HepG2 (cell line): ENCODE data around the gene VAMP2. TPM values are rescaled to one million over a fixed set of nuclear protein-coding genes. Genes with fewer than 3 reads are reported as not detected.

Experiments
- FIP1L1 ChIP-seq: fragments of 200-400 bp; formaldehyde crosslinking; IDR thresholded peaks from 2 replicates; pipeline ENCODE4 v1.6.1; 2018; ENCODE audit warnings: low read depth, mild to moderate bottlenecking, low read length, moderate library complexity, borderline replicate concordance; ENCODE audit not compliant: insufficient read depth
- SP140L ChIP-seq: sonication (generic); formaldehyde crosslinking; IDR thresholded peaks from 2 replicates; pipeline ENCODE4 v1.4.0; 2020; ENCODE audit warnings: missing genetic modification reagents, borderline replicate concordance
- TEAD2 ChIP-seq: sonication (generic); formaldehyde crosslinking; IDR thresholded peaks from 2 replicates; pipeline ENCODE4 v1.9.0; 2021; ENCODE audit warnings: missing genetic modification reagents
- ZBTB38 ChIP-seq: sonication (generic); formaldehyde crosslinking; IDR thresholded peaks from 2 replicates; pipeline ENCODE4 v1.5.1; 2020; ENCODE audit warnings: mild to moderate bottlenecking, missing genetic modification reagents
- ZNF317 ChIP-seq: sonication (generic); formaldehyde crosslinking; IDR thresholded peaks from 2 replicates; pipeline ENCODE4 v1.5.0; 2020; ENCODE audit warnings: mild to moderate bottlenecking, missing genetic modification reagents
- ZNF564 ChIP-seq: sonication (generic); formaldehyde crosslinking; IDR thresholded peaks from 2 replicates; pipeline ENCODE4 v1.8.1; 2023; ENCODE audit warnings: mild to moderate bottlenecking, missing genetic modification reagents
- ZNF629 ChIP-seq: sonication (generic); formaldehyde crosslinking; conservative IDR thresholded peaks from 2 replicates; pipeline ENCODE4 v1.5.0; 2020; ENCODE audit warnings: missing genetic modification reagents
- ZSCAN20 ChIP-seq: sonication (generic); formaldehyde crosslinking; IDR thresholded peaks from 2 replicates; pipeline ENCODE4 v1.4.0; 2020; ENCODE audit warnings: missing genetic modification reagents, mild to moderate bottlenecking, borderline replicate concordance
- polyA plus RNA-seq, 8 experiments: library from polyadenylated mRNA; depleted of rRNA in 3 of 8; stranded (reverse) in 7 of 8; unstranded in 1 of 8; fragments of >200 nt; fragmentation: Illumina TruSeq in 4 of 8; extraction: Trizol in 4 of 8; gene quantifications; 2 replicates each; pipeline versions ENCODE4 v1.2.1 to v1.2.3, GENCODE V29; 2011 to 2016; ENCODE audit warnings: low read depth in 4 of 8, missing spikeins in 1 of 8, mixed read lengths in 1 of 8; ENCODE audit not compliant: insufficient read depth in 1 of 8
- total RNA-seq, 5 experiments: library from RNA; depleted of rRNA; stranded (reverse); fragments of >200 nt; fragmentation: Illumina TruSeq; extraction: Trizol; gene quantifications; 2 replicates each; pipeline ENCODE4 v1.2.3, GENCODE V29; 2016; ENCODE audit warnings: low read depth in 1 of 5
- TF ChIP-seq, protein P1 (sequence below): IDR thresholded peaks from 2 replicates; pipeline ENCODE4 v1.6.1; 2012; ENCODE audit warnings: low read depth, low read length, improper control_type of control experiment
- TF ChIP-seq, protein P2 (sequence below): IDR thresholded peaks from 2 replicates; pipeline ENCODE4 v1.6.1; 2016; ENCODE audit warnings: low read depth, borderline replicate concordance
- TF ChIP-seq, protein P3 (sequence below): sonication (generic); formaldehyde crosslinking; IDR thresholded peaks from 2 replicates; pipeline ENCODE4 v1.9.0; 2021; ENCODE audit warnings: missing genetic modification reagents, borderline replicate concordance
- TF ChIP-seq, protein P4 (sequence below): sonication (generic); formaldehyde crosslinking; IDR thresholded peaks from 2 replicates; pipeline ENCODE4 v1.4.0; 2020; ENCODE audit warnings: missing genetic modification reagents
- TF ChIP-seq, protein P5 (sequence below): sonication (generic); formaldehyde crosslinking; IDR thresholded peaks from 2 replicates; pipeline ENCODE4 v1.4.0; 2020; ENCODE audit warnings: missing genetic modification reagents
- TF ChIP-seq, protein P6 (sequence below): sonication (generic); formaldehyde crosslinking; IDR thresholded peaks from 2 replicates; pipeline ENCODE4 v1.4.0; 2020; ENCODE audit warnings: mild to moderate bottlenecking, missing genetic modification reagents

Gene VAMP2
- total and polyA plus RNA-seq, 2 of the 13 experiments (the other 11 are each of a cell fraction or from before 2014, with no cell fraction given), result 3.9 to 17.2 TPM

DNA sequence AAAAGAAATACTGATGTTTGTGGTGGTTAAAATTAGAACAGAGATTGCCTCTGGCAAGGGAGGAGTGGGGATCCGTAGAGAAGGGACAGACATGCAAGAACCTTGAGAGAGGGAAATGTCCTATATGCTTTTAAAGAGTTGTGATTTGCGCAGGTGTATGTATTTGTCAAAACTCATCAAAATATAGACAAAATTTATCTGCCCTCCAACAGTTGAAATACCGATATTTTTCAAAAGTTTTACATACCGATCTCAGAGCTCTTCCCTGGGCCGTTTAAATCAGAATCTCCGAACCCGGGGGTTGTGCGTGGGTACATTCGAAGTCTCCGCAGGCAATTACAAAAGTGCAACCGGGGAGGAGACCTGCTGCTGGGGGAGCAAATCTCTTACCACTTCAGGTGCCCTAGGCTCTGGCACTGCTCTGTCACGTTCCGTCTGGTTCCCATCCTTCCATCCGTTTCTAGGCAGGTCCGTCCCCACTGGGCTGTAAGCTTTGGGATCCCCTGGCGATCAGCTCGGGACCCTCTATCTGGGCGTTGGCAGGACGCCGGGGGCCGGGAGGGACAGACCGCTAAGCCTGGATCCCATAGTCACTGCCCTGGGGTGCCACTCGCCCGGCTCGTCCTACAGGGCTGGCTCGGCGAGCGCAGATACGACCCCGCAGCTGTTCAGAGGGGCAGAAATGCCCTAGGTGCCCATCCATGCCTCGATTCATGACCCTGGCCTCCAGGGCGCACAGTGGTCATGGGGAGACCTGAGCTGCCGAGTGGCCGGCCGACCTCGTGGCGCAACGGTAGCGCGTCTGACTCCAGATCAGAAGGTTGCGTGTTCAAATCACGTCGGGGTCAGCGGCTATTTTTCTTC lies 23.1 kb upstream of the VAMP2 start (continued):
- TF ChIP-seq, protein P1, sequence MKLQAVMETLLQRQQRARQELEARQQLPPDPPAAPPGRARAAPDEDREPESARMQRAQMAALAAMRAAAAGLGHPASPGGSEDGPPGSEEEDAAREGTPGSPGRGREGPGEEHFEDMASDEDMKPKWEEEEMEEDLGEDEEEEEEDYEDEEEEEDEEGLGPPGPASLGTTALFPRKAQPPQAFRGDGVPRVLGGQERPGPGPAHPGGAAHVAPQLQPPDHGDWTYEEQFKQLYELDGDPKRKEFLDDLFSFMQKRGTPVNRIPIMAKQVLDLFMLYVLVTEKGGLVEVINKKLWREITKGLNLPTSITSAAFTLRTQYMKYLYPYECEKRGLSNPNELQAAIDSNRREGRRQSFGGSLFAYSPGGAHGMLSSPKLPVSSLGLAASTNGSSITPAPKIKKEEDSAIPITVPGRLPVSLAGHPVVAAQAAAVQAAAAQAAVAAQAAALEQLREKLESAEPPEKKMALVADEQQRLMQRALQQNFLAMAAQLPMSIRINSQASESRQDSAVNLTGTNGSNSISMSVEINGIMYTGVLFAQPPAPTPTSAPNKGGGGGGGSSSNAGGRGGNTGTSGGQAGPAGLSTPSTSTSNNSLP, result no peak; the same call in 1 of the 2 replicates
- TF ChIP-seq, protein P2, sequence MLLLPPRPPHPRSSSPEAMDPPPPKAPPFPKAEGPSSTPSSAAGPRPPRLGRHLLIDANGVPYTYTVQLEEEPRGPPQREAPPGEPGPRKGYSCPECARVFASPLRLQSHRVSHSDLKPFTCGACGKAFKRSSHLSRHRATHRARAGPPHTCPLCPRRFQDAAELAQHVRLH (CRISPR knock-in tag), result no peak; the same call in 1 of the 2 replicates
- TF ChIP-seq, protein P3, sequence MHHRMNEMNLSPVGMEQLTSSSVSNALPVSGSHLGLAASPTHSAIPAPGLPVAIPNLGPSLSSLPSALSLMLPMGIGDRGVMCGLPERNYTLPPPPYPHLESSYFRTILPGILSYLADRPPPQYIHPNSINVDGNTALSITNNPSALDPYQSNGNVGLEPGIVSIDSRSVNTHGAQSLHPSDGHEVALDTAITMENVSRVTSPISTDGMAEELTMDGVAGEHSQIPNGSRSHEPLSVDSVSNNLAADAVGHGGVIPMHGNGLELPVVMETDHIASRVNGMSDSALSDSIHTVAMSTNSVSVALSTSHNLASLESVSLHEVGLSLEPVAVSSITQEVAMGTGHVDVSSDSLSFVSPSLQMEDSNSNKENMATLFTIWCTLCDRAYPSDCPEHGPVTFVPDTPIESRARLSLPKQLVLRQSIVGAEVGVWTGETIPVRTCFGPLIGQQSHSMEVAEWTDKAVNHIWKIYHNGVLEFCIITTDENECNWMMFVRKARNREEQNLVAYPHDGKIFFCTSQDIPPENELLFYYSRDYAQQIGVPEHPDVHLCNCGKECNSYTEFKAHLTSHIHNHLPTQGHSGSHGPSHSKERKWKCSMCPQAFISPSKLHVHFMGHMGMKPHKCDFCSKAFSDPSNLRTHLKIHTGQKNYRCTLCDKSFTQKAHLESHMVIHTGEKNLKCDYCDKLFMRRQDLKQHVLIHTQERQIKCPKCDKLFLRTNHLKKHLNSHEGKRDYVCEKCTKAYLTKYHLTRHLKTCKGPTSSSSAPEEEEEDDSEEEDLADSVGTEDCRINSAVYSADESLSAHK, result no peak
- no peak for TF ChIP-seq ZSCAN20 (CRISPR knock-in tag)
- TF ChIP-seq, protein P4, sequence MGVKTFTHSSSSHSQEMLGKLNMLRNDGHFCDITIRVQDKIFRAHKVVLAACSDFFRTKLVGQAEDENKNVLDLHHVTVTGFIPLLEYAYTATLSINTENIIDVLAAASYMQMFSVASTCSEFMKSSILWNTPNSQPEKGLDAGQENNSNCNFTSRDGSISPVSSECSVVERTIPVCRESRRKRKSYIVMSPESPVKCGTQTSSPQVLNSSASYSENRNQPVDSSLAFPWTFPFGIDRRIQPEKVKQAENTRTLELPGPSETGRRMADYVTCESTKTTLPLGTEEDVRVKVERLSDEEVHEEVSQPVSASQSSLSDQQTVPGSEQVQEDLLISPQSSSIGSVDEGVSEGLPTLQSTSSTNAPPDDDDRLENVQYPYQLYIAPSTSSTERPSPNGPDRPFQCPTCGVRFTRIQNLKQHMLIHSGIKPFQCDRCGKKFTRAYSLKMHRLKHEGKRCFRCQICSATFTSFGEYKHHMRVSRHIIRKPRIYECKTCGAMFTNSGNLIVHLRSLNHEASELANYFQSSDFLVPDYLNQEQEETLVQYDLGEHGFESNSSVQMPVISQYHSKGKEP (CRISPR knock-in tag), result no peak; the same call in 1 of the 2 replicates
- TF ChIP-seq ZBTB38 (CRISPR knock-in tag), result no peak
- TF ChIP-seq ZNF629 (CRISPR knock-in tag), result peak; percentile 60
- TF ChIP-seq, protein P5, sequence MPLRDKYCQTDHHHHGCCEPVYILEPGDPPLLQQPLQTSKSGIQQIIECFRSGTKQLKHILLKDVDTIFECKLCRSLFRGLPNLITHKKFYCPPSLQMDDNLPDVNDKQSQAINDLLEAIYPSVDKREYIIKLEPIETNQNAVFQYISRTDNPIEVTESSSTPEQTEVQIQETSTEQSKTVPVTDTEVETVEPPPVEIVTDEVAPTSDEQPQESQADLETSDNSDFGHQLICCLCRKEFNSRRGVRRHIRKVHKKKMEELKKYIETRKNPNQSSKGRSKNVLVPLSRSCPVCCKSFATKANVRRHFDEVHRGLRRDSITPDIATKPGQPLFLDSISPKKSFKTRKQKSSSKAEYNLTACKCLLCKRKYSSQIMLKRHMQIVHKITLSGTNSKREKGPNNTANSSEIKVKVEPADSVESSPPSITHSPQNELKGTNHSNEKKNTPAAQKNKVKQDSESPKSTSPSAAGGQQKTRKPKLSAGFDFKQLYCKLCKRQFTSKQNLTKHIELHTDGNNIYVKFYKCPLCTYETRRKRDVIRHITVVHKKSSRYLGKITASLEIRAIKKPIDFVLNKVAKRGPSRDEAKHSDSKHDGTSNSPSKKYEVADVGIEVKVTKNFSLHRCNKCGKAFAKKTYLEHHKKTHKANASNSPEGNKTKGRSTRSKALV (CRISPR knock-in tag), result no peak
- TF ChIP-seq FIP1L1, result no peak
- TF ChIP-seq TEAD2, result no peak
- no peak for TF ChIP-seq SP140L (CRISPR knock-in tag)
- TF ChIP-seq ZNF317 (CRISPR knock-in tag), result no peak
- TF ChIP-seq ZNF564, result no peak
- TF ChIP-seq, protein P6, sequence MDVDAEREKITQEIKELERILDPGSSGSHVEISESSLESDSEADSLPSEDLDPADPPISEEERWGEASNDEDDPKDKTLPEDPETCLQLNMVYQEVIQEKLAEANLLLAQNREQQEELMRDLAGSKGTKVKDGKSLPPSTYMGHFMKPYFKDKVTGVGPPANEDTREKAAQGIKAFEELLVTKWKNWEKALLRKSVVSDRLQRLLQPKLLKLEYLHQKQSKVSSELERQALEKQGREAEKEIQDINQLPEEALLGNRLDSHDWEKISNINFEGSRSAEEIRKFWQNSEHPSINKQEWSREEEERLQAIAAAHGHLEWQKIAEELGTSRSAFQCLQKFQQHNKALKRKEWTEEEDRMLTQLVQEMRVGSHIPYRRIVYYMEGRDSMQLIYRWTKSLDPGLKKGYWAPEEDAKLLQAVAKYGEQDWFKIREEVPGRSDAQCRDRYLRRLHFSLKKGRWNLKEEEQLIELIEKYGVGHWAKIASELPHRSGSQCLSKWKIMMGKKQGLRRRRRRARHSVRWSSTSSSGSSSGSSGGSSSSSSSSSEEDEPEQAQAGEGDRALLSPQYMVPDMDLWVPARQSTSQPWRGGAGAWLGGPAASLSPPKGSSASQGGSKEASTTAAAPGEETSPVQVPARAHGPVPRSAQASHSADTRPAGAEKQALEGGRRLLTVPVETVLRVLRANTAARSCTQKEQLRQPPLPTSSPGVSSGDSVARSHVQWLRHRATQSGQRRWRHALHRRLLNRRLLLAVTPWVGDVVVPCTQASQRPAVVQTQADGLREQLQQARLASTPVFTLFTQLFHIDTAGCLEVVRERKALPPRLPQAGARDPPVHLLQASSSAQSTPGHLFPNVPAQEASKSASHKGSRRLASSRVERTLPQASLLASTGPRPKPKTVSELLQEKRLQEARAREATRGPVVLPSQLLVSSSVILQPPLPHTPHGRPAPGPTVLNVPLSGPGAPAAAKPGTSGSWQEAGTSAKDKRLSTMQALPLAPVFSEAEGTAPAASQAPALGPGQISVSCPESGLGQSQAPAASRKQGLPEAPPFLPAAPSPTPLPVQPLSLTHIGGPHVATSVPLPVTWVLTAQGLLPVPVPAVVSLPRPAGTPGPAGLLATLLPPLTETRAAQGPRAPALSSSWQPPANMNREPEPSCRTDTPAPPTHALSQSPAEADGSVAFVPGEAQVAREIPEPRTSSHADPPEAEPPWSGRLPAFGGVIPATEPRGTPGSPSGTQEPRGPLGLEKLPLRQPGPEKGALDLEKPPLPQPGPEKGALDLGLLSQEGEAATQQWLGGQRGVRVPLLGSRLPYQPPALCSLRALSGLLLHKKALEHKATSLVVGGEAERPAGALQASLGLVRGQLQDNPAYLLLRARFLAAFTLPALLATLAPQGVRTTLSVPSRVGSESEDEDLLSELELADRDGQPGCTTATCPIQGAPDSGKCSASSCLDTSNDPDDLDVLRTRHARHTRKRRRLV (CRISPR knock-in tag), result no peak
